Neural crest cell (in vitro differentiated cells): ENCODE measurements around the gene GPATCH8. TPM values are rescaled to one million over a fixed set of nuclear protein-coding genes. Genes with fewer than 3 reads are reported as not detected.

Experiments used
- DNase-seq: peaks from one replicate; pipeline ENCODE4 v3.0.0; 2021; ENCODE audit warnings: low read depth, mixed read lengths, low spot score
- H3K27ac Mint-ChIP-seq: one replicate; pipeline ENCODE4 v1.8.0; 2021; ENCODE audit warnings: mild to moderate bottlenecking, mixed read lengths; ENCODE audit not compliant: unreplicated experiment
- H3K27me3 Mint-ChIP-seq: 2 replicates; pipeline ENCODE4 v1.8.0; 2021; ENCODE audit warnings: low read depth, mild to moderate bottlenecking, mixed read lengths
- H3K36me3 Mint-ChIP-seq: 2 replicates; pipeline ENCODE4 v1.8.0; 2021; ENCODE audit warnings: low read depth, mild to moderate bottlenecking, mixed read lengths
- H3K4me1 Mint-ChIP-seq: 2 replicates; pipeline ENCODE4 v1.8.0; 2021; ENCODE audit warnings: mixed read lengths
- H3K4me3 Mint-ChIP-seq: one replicate; pipeline ENCODE4 v1.8.0; 2021; ENCODE audit warnings: mild to moderate bottlenecking, mixed read lengths
- H3K9me3 Mint-ChIP-seq: 2 replicates; pipeline ENCODE4 v1.8.0; 2021; ENCODE audit warnings: mixed read lengths
- CTCF ChIP-seq: fragments of 200-600 bp; sonication (generic); conservative IDR thresholded peaks from 2 replicates; pipeline ENCODE4 v1.5.0; 2021; ENCODE audit warnings: antibody characterized with exemption, mild to moderate bottlenecking
- total RNA-seq: library from RNA; stranded (reverse); gene quantifications from 2 replicates; pipeline ENCODE4 v1.2.1, GENCODE V29; 2021

GPATCH8 gene
- total RNA-seq, 1 donor from 2014 or later, result 47.0 TPM

DNA sequence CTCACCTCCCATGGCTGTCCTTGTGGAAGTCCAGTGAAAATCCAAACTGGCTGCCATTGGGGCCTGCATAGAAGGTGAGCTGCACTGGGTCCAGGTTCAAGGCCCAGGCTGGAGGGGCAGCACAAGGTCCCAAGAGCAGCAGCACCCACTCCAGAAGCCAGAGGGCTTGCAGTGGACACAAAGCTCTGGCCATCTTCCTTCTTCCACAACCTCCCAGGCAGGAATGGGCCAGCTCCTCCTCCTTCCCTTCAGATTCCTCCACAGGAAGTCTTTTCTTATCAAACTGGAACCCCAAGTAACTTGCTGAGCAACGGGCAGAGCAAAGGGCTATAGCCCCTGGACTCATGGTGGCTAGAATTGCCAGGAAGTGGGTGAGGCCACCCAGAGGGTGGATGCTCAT lies 113.9 kb downstream of the GPATCH8 start, which contains the start of gene ITGA2B:
TSS of gene ITGA2B (minus strand) at position 369 of the 400 bp plus-strand sequence. CDS start at position 193, 176 bp downstream.
- no peak for TF ChIP-seq CTCF
- no peaks in the 10 kb centered on the region for H3K36me3 Mint-ChIP-seq
- no peak within 1 kb of the TSS for H3K27ac Mint-ChIP-seq
- no peaks in the 10 kb centered on the region for H3K9me3 Mint-ChIP-seq
- H3K27me3 Mint-ChIP-seq, result peaks cover 21% of the 10 kb centered on the region
- H3K4me1 Mint-ChIP-seq, result peaks cover 17% of the 10 kb centered on the region
- H3K4me3 Mint-ChIP-seq, result peak within 1 kb of the TSS; percentile 56
- DNase-seq, result no peak

DNA sequence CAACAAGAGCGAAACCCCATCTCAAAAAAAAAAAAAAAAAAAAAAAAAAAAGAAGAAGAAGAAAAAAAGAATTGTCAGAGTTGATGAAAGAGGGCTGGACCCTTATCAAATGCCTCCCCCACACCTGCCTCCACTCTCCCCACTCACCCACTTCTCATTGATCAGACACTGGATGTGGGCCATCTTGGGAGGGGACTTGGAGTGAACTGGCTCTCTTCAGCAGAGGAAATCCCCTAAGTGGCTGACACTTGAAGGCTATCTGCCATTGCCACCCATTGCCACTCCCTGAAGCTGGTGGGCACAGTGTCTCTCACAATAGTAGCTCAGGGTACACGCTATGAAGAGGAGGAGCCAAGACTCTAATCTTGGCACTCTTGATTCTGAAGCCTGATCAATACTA lies 115.4 kb downstream of the GPATCH8 start:
- H3K36me3 Mint-ChIP-seq, result no peaks in the 10 kb centered on the region
- peak overlapping the region; percentile 75 for H3K4me3 Mint-ChIP-seq
- no peak overlapping the region for H3K27ac Mint-ChIP-seq
- no peak for DNase-seq
- H3K27me3 Mint-ChIP-seq, result peaks cover 35% of the 10 kb centered on the region
- no peak for TF ChIP-seq CTCF
- no peaks in the 10 kb centered on the region for H3K9me3 Mint-ChIP-seq
- H3K4me1 Mint-ChIP-seq, result peaks cover 18% of the 10 kb centered on the region

- Mint-ChIP-seq H3K9me3 (no peaks in the 10 kb centered on the region), H3K27me3 (peaks cover 46% of the 10 kb centered on the region), H3K36me3 (no peaks in the 10 kb centered on the region), H3K4me1 (peaks cover 24% of the 10 kb centered on the region), H3K27ac (no peak overlapping the region), H3K4me3 (peak overlapping the region; percentile 76)
- DNase-seq, result no peak
- no peak for TF ChIP-seq CTCF
These were observed 117.1 kb downstream of the GPATCH8 start for GRCh38 chr17:44386182-44386525.

GRCh38 chr17:44385287-44386181 lies 117.7 kb downstream of the GPATCH8 start:
- TF ChIP-seq CTCF, result peak; percentile 33
- H3K9me3 Mint-ChIP-seq, result no peaks in the 10 kb centered on the region
- DNase-seq, result peak; percentile 85
- no peak overlapping the region for H3K27ac Mint-ChIP-seq
- no peaks in the 10 kb centered on the region for H3K36me3 Mint-ChIP-seq
- peaks cover 24% of the 10 kb centered on the region for H3K4me1 Mint-ChIP-seq
- peaks cover 46% of the 10 kb centered on the region for H3K27me3 Mint-ChIP-seq
- peak overlapping the region; percentile 87 for H3K4me3 Mint-ChIP-seq

DNA sequence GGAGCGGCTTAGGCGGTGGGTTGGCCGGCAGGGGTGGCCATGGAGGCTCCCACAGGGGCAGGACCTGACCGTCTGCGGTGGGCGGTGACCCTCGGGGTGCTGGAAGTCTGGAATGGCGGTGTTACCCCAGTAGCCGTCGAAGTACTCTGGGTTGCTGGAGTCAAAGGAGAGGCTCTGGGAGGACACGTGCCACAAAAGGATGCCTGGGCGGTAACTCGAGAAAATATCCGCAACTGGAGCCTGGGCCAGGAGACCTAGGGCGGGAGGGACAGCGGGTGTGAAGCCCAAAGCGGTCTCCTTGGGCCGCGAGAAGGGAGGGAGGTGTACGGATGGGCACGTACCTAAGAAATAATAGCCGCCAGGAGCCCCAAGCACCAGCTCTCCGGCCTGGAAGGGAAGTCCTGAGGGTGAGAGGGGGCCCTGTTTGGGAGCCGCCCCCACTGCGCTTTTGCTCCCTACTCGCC lies 118.4 kb downstream of the GPATCH8 start:
- no peak for TF ChIP-seq CTCF
- H3K27me3 Mint-ChIP-seq, result peaks cover 46% of the 10 kb centered on the region
- H3K9me3 Mint-ChIP-seq, result no peaks in the 10 kb centered on the region
- H3K27ac Mint-ChIP-seq, result no peak overlapping the region
- peak; percentile 30 for DNase-seq
- H3K36me3 Mint-ChIP-seq, result no peaks in the 10 kb centered on the region
- peak overlapping the region; percentile 87 for H3K4me3 Mint-ChIP-seq
- H3K4me1 Mint-ChIP-seq, result peaks cover 24% of the 10 kb centered on the region
